GM21381 (cell line): ENCODE measurements around the gene SPPL2B.
"Not testable (repeated sequence)": the region's sequence is repeated elsewhere in the genome, so short reads cannot be mapped to it uniquely, and the experiment has no call there.

Experiments used
- ATAC-seq: cut with Tn5 transposase; IDR thresholded peaks from one replicate; pipeline ENCODE4 v1.9.1; 2021; ENCODE audit warnings: mild to moderate bottlenecking, moderate library complexity; ENCODE audit not compliant: unreplicated experiment

The SPPL2B gene, protein sequence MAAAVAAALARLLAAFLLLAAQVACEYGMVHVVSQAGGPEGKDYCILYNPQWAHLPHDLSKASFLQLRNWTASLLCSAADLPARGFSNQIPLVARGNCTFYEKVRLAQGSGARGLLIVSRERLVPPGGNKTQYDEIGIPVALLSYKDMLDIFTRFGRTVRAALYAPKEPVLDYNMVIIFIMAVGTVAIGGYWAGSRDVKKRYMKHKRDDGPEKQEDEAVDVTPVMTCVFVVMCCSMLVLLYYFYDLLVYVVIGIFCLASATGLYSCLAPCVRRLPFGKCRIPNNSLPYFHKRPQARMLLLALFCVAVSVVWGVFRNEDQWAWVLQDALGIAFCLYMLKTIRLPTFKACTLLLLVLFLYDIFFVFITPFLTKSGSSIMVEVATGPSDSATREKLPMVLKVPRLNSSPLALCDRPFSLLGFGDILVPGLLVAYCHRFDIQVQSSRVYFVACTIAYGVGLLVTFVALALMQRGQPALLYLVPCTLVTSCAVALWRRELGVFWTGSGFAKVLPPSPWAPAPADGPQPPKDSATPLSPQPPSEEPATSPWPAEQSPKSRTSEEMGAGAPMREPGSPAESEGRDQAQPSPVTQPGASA

DNA sequence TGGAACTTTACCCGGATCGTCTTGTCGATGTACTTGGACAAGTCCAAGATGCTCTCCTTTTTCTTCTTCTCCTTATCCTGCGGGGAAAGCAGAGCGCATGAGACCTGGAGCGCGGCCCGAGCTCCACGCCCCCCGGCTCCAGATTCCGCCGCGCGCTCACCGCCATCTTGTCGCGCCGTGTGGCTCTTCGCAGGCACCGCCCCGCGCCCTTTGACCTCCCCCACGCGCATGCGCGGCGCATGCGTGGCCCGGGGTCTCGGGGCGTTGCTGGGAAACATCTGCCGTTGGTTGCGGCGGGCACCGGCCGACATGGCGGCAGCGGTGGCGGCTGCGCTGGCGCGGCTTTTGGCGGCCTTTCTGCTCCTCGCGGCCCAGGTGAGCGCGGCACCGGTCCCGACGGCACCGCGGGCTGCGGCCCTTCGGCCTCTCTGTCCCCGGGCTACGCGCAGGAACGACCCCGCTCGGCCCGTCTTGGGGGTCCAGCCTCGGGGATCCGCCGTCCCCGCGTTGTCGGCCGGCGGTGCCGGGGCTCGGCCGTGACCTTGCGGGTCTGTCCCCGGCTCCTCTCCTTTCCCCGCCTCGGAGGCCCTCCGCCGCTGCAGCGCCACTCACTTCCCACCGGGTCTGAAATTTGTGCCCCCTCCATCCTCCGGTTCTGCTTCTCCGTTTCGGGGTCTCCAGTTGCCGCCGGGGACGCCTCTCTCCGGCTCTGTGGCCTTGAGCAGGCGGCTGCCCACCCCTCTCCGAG, at the start of gene SPPL2B, which contains the start of gene LSM7:
Gene SPPL2B, plus strand, starts transcription at position 284 of the 748 bp plus-strand sequence. Its CDS starts 26 bp downstream, at position 310.
Gene LSM7, minus strand, starts transcription at position 186 of the 748 bp plus-strand sequence. Its CDS starts 20 bp downstream, at position 166.
- ATAC-seq: peak; percentile 68

DNA sequence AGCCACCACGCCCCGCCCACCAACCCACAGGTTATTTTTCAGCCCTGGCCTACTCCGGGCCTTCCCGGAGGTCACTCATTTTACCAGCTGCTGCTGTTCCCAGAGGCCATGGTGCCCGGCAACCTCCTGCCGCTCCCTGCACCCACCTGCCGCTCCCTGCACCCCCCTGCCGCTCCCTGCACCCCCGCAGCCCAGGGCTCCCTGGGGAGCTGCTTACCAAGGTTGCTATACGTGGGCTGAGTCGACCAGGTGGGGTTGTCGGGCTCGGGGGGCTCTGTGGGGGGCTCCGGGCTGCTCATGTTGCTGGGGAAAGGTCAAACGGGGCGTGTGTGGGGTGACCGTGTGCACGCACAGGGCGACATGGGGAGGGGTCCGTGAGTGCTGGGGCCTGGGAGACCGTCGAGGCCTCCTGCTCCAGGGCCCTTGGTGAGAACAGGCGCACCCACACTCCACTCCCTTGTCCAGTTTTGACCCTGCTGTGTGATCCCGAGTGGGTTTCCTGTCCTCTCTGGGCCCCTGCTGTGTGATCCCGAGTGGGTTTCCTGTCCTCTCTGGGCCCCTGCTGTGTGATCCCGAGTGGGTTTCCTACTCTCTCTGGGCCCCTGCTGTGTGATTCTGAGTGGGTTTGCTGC, 47.7 kb upstream of the SPPL2B start:
- ATAC-seq: no peak

DNA sequence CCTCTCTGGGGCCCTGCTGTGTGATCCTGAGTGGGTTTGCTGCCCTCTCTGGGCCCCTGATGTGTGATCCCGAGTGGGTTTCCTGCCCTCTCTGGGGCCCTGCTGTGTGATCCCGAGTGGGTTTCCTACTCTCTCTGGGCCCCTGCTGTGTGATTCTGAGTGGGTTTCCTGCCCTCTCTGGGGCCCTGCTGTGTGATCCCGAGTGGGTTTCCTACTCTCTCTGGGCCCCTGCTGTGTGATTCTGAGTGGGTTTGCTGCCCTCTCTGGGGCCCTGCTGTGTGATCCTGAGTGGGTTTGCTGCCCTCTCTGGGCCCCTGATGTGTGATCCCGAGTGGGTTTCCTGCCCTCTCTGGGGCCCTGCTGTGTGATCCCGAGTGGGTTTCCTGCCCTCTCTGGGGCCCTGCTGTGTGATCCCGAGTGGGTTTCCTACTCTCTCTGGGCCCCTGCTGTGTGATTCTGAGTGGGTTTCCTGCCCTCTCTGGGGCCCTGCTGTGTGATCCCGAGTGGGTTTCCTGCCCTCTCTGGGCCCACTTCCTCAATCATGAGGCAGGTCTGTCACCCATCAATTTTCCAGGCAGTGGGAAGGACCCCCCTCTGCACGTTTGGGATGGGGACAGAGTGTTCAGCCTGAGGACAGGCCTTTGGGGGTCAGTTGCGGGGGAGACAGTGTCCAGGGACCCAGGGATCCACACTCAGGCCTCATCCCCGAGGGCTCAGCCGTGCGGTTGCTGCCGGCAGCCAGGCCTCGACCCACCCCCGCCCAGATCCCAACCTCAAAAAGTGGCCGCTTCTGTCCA, 47.0 kb upstream of the SPPL2B start:
- ATAC-seq: not testable (repeated sequence)

DNA sequence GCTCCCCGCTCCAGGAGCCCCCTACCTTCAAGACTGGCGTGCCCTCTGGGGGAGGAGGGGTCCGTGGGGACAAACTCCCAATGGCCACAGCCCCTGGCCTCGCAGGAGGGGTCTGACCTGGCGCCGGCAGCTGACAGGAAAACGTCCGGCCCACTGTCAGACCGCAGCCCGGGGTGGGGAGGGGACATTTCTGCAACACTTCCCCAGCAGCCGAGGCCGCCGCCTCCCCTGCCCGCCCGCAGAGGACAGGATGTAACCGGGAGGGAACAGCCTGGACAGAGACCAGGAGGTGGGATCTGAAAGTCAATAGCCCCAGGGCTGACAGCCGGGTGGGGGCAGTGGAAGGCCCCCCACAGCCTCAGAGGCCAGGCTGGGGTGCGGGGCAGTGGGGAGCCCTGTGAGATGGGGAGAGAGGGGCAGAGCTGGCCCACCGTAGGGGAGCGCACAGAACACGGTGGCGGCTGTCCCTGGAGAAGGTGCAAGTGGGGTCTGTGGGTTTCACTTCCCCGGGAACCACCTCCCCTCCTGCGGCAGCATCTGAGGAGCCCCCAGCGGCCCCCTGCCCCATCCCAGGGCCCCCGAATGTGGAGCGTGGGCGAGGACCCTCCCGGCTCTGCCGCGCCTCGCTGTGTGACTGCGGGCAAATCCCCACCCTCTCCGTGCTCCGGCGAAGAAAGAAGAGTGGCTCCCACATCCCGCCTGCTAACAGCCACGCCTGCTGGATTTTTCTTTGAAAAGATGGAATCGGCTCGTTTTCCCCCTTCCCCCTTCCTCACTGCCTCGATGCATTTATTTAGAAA, 46.2 kb upstream of the SPPL2B start, which contains the start of gene PEAK3:
Gene PEAK3, minus strand, starts transcription at position 114 of the 800 bp plus-strand sequence. CDS start 1,244 bp downstream, outside the sequence.
- ATAC-seq: no peak

DNA sequence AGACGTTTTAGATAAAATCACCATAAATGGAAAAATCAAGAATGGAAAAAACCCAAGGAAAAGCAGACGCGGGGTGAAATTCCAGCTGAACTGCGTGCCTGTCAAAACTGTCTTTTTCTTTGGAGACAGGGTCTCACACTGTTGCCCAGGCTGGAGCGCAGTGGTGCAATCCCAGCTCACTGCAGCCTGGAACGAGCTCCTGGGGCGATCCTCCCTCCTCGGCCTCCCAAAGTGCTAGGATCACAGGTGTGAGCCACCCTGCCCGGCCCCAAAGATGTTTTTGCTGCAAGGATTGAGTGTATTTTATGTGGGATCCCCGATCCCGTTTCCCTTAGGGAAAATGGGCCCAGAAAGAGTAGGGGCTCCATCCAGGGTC, 45.6 kb upstream of the SPPL2B start:
- ATAC-seq: no peak

DNA sequence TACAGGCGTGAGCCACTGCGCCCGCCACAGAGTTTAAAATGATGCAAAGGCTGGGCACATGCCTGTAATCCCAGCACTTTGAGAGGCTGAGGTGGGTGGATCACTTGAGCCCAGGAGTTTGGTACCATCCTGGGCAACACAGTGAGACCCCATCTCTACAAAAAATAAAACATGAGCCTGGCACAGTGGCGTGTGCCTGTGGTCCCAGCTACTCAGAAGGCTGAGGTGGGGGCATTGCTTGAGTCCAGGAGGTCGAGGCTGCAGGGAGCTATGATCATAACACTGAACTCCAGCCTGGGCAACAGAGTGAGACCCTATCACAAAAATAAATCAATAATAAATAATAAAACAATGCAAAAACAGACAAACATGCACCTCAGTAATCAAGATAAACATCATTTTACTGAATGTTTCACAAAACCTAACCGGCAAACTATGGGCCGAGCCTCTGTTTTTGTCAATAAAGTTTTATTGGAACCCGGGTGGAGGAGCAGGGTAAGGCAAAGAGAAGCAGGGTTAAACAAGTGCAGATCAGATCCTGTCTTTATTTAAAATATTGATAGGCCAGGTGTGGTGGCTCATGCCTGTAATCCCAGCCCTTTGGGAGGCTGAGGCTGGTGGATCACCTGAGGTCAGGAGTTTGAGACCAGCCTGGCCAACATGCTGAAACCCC, 44.5 kb upstream of the SPPL2B start:
- no peak for ATAC-seq

DNA sequence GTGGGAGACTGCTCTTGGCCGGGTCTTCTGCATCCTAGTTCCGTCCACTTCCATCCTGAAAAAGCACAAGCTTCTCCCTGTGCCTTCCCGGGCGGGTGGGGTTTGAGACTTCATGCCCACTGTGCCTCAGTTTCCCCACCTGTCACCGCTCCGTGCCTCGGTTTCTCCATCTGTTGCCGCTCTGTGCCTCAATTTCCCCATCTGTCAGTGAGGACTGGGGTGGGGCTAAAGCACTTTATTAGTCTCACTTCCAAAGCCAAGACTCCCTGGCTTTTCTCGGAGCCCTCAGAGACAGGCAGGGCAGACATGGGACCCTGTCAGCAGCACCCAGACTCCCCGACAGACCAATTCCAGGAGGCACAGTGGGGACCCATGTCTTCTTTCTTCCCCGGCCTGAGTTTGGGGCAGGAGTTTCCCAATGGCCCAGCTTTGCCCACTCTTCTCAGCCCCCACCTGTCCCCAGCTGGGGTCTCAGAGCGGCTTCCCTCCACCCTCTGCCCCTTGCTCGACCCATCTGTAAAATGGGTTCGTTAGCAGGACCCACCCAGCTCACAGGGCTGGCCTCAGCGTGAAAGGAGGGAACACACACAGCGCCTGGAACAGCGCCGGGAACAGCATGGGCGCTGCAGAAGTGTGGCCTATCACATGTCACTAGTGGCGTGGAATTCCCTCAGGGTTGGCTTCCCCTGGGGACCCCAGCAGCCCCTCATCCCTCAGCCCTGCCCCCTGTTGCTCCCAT, 41.9 kb upstream of the SPPL2B start:
- no peak for ATAC-seq

DNA sequence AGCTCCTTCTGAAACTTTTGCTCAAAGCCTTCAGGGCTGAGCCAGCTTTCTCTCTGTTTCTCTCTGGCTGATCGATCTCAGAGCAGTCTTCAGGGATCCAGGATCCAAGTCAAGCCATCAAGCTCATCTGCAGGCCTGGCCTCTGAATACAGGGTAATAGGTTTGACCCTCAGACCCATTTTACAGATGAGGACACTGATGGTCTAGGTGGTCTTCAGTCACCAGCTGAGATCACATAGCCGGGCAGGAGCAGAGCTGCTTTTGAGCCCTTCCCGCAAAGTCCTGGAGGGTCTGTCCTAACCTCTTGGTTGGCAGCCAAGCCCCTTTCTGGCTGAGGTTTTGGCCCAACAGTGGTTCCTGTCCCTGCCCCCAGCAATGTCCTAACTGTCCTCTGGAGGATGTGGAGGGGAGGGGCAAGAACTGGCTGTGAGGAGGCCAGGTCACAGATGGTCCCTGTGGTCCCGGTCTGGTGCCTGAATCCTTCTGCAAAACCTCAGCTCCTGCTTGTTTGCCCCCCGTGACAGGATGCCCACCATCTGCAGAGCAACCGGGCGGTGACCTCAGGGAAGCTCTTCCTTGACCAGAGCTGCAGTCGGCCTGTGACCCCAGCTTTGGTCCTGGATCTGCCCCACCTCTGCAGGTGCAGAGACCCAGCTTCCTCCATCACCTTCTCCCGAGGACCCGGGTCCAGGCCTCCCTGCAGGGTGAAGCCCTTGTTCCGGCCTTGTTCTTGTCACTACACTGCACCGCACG, 40.7 kb upstream of the SPPL2B start:
- no peak for ATAC-seq

DNA sequence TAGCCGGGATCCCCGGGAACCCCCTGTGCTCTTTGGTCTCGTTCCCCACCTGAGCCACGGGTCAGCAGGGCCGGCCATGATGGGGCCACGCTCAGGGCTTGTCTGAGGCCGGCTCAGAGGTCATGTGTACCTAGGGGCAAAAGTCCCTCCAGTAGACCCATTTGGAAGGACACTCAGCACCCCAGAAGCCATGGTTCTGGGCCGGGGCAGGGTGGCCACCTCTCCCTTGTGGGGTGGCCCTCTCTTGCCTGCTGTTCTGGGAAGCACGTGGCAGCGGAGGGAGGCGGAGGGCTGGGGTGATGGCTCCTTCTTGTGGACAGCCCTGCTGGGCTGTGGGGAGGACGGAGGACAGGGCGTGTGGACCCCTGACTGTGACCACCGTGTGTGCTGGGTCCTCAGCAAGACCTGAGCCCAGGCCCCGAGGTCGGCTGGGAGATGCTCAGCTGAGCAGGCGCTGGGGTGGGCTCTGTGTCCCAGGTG, 40.1 kb upstream of the SPPL2B start:
- ATAC-seq: no peak

DNA sequence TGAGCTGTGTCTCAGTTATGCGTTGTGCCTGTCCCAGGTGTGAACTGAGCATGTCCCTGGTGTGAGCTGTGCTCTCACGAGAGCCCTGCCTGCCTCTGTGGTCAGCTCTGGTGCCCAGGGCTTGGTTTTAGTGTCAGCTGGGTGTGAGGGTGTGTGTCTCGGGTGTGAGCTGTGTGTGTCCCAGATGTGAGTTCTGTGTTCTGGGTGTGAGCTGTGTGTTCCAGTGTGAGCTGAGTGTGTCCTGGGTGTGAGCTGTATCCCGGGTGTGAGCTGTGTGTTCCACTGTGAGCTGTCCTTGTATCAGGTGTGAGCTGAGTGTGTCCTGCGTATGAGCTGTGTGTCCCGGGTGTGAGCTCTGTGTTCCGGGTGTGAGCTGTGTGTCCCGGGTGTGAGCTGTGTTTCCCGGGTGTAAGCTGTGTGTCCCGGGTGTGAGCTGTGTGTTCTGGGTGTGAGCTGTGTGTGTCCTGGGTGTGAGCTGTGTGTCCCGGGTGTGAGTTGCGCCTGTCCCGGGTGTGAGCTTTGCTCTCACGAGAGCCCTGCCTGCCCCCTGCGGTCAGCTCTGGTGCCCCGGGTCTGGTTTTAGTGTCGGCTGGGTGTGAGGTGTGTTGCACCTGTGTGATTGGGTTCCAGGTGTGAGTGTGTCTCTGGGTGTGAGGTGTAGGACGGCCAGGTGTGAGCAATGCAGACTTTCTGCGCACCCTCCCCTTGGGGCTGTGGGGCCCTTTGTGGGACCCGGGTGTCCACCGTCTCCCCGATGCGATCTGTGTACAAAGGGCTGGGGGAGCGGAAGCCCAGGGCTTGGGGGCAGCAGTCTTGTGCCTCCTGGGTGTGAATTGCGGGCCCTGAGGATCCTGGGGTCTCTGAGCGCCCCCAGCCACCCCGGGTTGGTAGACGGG, 39.4 kb upstream of the SPPL2B start:
- ATAC-seq: no peak

DNA sequence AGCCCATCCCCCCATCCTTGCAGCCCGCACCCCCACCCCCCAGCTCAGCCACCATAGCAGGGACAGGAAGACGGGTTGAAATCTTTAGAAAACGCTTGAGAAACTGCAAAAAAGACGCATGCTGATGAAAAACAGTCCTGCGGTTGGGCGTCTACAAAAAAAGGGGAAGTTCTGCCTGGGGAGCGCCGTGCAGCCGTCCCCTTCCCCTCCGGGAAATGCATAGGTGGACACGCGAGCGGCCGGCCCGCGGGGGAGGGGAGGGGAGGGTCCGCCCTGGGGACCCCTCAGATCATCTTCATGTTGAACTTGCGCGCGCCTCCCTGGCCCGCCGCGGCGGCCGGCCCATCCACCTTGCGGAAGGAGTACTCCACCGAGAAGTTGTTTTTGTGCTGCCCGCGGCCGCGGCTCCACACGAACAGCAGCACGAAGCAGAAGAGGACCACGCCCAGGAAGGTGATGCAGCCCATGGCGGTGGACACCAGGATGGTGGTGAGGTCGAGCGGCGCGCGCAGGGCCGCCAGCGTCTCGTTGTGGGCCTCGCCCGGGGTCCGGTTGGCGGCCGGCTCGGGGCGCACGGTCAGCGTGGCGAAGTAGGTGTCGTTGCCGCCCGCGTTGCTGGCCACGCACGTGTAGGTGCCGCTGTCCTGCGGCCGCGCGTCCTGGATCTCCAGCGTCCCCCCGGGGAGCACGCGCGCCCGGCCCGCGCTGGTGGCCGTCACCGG, 38.6 kb upstream of the SPPL2B start:
- ATAC-seq: no peak

DNA sequence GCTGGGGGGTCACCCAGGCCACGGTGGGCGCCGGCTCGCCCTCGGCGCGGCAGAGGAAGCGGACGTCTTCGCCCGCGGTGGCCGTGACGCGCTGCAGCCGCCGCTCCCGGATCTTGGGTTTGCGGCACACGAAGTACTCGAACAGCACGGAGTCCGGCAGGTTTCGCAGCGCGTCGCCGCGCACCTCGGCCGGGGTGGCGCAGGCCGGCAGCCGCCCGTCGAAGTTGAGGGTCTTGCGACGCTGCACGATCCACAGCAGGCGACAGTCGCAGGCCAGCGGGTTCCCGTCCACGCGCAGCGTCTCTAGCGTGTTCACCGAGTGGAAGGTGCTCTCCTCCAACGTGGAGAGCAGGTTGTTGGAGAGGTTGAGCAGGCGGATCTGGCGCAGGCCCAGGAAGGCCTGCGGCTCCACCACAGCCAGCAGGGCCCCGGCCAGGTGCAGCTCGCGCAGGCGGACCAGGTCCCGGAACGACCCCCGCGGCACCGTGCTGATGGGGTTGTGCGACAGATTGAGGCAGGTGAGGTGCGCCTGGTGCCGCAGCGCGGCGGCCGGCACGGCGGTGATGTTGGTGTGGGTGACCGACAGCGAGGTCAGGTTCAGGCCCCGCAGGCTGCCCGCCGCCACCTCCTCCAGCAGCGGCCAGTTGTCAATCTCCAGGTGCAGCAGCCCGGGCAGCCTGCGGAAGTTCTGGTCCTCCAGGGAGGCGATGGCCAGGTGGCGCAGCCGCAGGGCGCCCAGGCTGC, 37.9 kb upstream of the SPPL2B start:
- ATAC-seq: no peak

DNA sequence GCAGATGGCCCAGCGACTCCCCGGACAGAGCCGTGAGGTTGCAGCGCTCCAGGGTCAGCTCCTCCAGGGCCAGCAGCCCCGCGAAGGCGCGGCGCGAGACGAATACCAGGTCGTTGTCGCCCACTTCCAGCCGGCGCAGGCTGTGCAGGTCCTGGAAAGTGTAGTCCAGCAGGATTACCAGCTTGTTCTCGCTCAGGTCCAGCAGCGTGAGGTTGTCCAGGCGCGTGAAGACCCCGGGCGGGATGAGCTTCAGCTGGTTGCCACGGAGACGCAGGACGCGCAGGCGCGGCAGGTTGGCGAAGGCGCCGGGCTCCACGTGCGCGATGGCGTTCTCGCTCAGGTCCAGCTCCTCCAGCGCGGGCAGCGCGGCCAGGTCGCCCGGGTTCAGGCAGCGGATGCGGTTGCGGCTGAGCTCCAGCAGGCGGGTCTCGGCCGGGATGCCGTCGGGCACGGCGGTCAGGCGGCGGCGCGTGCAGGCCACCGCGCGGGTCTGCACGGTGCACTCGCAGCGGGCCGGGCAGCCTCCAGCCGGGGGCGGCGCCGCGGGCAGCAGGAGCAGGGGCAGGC, 37.2 kb upstream of the SPPL2B start:
- ATAC-seq: no peak

DNA sequence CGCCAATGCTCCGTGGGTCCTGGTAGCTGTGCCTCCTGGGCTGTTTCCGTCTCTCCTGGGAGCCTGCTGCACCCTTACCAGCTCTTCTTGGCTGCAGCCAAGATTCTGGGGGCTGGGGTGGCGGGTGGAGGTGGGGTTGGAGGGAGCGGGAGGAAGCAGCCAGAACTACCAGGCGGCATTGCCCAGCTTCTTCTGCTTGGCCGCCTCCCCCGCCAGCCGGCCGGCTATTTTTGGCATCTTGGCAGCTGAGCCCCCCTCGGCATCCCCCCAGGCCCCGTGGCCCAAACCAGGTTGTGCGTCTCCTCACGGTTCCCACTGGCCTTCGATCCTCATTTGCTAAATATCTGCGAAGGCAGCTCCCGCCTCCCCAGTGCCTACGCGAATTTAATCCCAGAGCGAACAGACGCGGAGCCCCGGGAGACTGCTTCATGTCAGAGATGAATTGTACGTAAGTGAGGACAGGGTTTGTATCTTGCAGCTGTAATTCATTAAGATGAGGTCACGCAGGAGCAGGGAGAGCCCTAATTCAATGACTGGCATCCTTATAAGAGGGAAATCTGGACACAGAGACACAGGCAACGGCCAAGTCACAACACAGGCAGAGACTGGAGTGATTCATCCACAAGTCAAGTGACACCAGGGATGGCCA, 33.7 kb upstream of the SPPL2B start:
- no peak for ATAC-seq
